ENCODE measurements around the gene ACACA. TPM values are rescaled to one million over a fixed set of nuclear protein-coding genes. Genes with fewer than 3 reads are reported as not detected.

Gene ACACA
- total RNA-seq, 1 experiment from 2014 or later, result 41.7 TPM

- no peak for DNase-seq (ENCODE audit: low spot score)
Measured at GRCh38 chr17:37134050-37134449, 272.6 kb downstream of the ACACA start.

GRCh38 chr17:37133136-37133535, 273.5 kb downstream of the ACACA start:
- no peak for DNase-seq (ENCODE audit: low spot score)

- DNase-seq (ENCODE audit: low spot score), result no peak
Measured at GRCh38 chr17:37131669-37132611, 274.7 kb downstream of the ACACA start.

- DNase-seq (ENCODE audit: low spot score), result peak; percentile 4
Measured at GRCh38 chr17:37130984-37131446, 275.6 kb downstream of the ACACA start.

- no peak for DNase-seq (ENCODE audit: low spot score)
Measured at GRCh38 chr17:37124821-37125173, 281.8 kb downstream of the ACACA start.

GRCh38 chr17:37123941-37124820, 282.5 kb downstream of the ACACA start:
- no peak for DNase-seq (ENCODE audit: low spot score)

GRCh38 chr17:37123386-37123785, 283.2 kb downstream of the ACACA start:
- no peak for DNase-seq (ENCODE audit: low spot score)

- no peak for DNase-seq (ENCODE audit: low spot score)
Measured at GRCh38 chr17:37121616-37122015, 285.0 kb downstream of the ACACA start.

- DNase-seq (ENCODE audit: low spot score), result no peak
Measured at GRCh38 chr17:37118366-37119137, 288.1 kb downstream of the ACACA start.

- DNase-seq (ENCODE audit: low spot score), result no peak
Measured at GRCh38 chr17:37117373-37118142, 289.1 kb downstream of the ACACA start.

- DNase-seq (ENCODE audit: low spot score), result no peak
Measured at GRCh38 chr17:37116671-37117185, 289.9 kb downstream of the ACACA start.

GRCh38 chr17:37111329-37111728, 295.3 kb downstream of the ACACA start:
- DNase-seq (ENCODE audit: low spot score), result no peak

GRCh38 chr17:37110746-37111145, 295.9 kb downstream of the ACACA start:
- DNase-seq (ENCODE audit: low spot score), result no peak

GRCh38 chr17:37109731-37110710, 296.6 kb downstream of the ACACA start:
- DNase-seq (ENCODE audit: low spot score), result no peak

- no peak for DNase-seq (ENCODE audit: low spot score)
Measured at GRCh38 chr17:37109106-37109505, 297.5 kb downstream of the ACACA start.

GRCh38 chr17:37107406-37108083, 299.1 kb downstream of the ACACA start:
- no peak for DNase-seq (ENCODE audit: low spot score)

- no peak for DNase-seq (ENCODE audit: low spot score)
Measured at GRCh38 chr17:37106049-37106448, 300.6 kb downstream of the ACACA start.

- DNase-seq (ENCODE audit: low spot score), result no peak
Measured at GRCh38 chr17:37103231-37103630, 303.4 kb downstream of the ACACA start.

- DNase-seq (ENCODE audit: low spot score), result no peak
Measured at GRCh38 chr17:37101306-37101705, 305.3 kb downstream of the ACACA start.

All from A172 (cell line).